OCI-LY1 (cell line): ENCODE results near the gene U2AF1L4.

ENCODE experiments used
- H2AFZ ChIP-seq: fragments of 200-600 bp; sonication (generic), shearing (Covaris generic); 2 replicates; pipeline ENCODE4 v1.6.0; 2014; ENCODE audit warnings: antibody characterized with exemption, mild to moderate bottlenecking, low read length
- H3F3A ChIP-seq: fragments of 200-600 bp; sonication (generic), shearing (Covaris generic); 2 replicates; pipeline ENCODE4 v1.6.0; 2014; ENCODE audit warnings: mild to moderate bottlenecking, antibody characterized with exemption, low read length, moderate library complexity; ENCODE audit not compliant: insufficient read depth
- H3K27ac ChIP-seq: fragments of 200-600 bp; sonication (generic); 2 replicates; pipeline ENCODE4 v1.5.1; 2014; ENCODE audit warnings: low read length, mixed run types, mild to moderate bottlenecking, low read depth; ENCODE audit not compliant: poor library complexity, severe bottlenecking
- H3K27me3 ChIP-seq: fragments of 200-600 bp; sonication (generic); 2 replicates; pipeline ENCODE4 v1.6.0; 2014; ENCODE audit warnings: antibody characterized with exemption, mild to moderate bottlenecking, low read length, moderate library complexity; ENCODE audit not compliant: insufficient read depth
- H3K36me3 ChIP-seq: fragments of 200-600 bp; sonication (generic); 2 replicates; pipeline ENCODE4 v1.6.1; 2014; ENCODE audit warnings: mild to moderate bottlenecking, antibody characterized with exemption, low read length, moderate library complexity, mixed read lengths; ENCODE audit not compliant: insufficient read depth
- H3K4me1 ChIP-seq: fragments of 200-600 bp; sonication (generic); 2 replicates; pipeline ENCODE4 v1.5.1; 2014; ENCODE audit warnings: mild to moderate bottlenecking, low read length, moderate library complexity; ENCODE audit not compliant: insufficient read depth, severe bottlenecking
- H3K4me2 ChIP-seq: fragments of 200-600 bp; sonication (generic), shearing (Covaris generic); 2 replicates; pipeline ENCODE4 v1.6.1; 2014; ENCODE audit warnings: low read length
- H3K4me3 ChIP-seq: fragments of 200-600 bp; sonication (generic); 2 replicates; pipeline ENCODE4 v1.5.1; 2014; ENCODE audit warnings: low read length, low read depth, mild to moderate bottlenecking, mixed read lengths; ENCODE audit not compliant: poor library complexity, severe bottlenecking
- H3K79me2 ChIP-seq: fragments of 200-600 bp; shearing (Covaris generic); 2 replicates; pipeline ENCODE4 v1.6.1; 2016; ENCODE audit warnings: mixed run types, low read length, mixed read lengths; ENCODE audit not compliant: insufficient read depth
- H3K9ac ChIP-seq: fragments of 200-600 bp; sonication (generic), shearing (Covaris generic); 2 replicates; pipeline ENCODE4 v1.6.1; 2014; ENCODE audit warnings: mild to moderate bottlenecking, low read length, mixed read lengths
- H3K9me2 ChIP-seq: fragments of 200-600 bp; sonication (generic), shearing (Covaris generic); 2 replicates; pipeline ENCODE4 v1.6.1; 2014; ENCODE audit warnings: low read depth, mild to moderate bottlenecking, low read length, mixed read lengths
- H3K9me3 ChIP-seq: fragments of 200-600 bp; shearing (Covaris generic); 2 replicates; pipeline ENCODE4 v1.6.1; 2014; ENCODE audit warnings: low read length, mixed read lengths
- H4K20me1 ChIP-seq: fragments of 200-600 bp; sonication (generic), shearing (Covaris generic); 2 replicates; pipeline ENCODE4 v1.6.0; 2016; ENCODE audit warnings: mild to moderate bottlenecking, low read length; ENCODE audit not compliant: insufficient read depth
- CTCF ChIP-seq: fragments of 200-600 bp; sonication (generic), shearing (Covaris generic); IDR thresholded peaks from 2 replicates; pipeline ENCODE4 v1.5.1; 2017; ENCODE audit warnings: mild to moderate bottlenecking, antibody characterized with exemption, low read length, moderate library complexity, mixed read lengths
- EZH2 ChIP-seq: fragments of 200-600 bp; sonication (generic), shearing (Covaris generic); IDR thresholded peaks from 2 replicates; pipeline ENCODE4 v1.8.0; 2017; ENCODE audit warnings: borderline replicate concordance, mixed run types, mild to moderate bottlenecking, antibody characterized with exemption, low read length, moderate library complexity, mixed read lengths

The U2AF1L4 gene

DNA sequence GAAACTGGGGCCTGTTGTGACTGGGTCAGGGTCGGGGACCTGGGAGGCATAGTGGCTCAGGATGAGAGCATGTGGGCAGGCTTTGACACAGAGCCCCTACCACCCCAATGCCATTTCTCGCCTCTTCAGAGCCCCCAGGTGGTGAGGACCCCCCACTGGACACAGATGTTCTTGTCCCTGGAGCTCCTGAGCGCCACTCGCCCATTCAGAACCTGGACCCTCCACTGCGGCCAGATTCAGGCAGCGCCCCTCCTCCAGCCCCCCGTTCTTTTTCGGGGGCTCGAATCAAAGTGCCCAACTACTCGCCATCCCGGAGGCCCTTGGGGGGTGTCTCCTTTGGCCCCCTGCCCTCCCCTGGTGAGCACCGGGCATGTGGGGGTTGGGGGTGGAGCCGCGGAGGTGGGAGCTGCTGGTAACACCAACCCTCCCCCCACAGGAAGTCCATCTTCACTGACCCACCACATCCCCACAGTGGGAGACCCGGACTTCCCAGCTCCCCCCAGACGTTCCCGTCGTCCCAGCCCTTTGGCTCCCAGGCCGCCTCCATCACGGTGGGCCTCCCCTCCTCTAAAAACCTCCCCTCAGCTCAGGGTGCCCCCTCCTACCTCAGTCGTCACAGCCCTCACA is 13.3 kb downstream of the U2AF1L4 start:
- H3K9me3 ChIP-seq = no peaks in the 10 kb centered on the region
- peaks cover 92% of the 10 kb centered on the region for H3K36me3 ChIP-seq
- H3K4me2 ChIP-seq = no peak overlapping the region
- no peak overlapping the region for H3K27ac ChIP-seq
- no peak overlapping the region for H3K4me3 ChIP-seq
- H3K27me3 ChIP-seq = no peaks in the 10 kb centered on the region
- no peak overlapping the region for H2AFZ ChIP-seq
- no peaks in the 10 kb centered on the region for H3K79me2 ChIP-seq
- no peaks in the 10 kb centered on the region for H3K4me1 ChIP-seq
- TF ChIP-seq EZH2 = no peak
- TF ChIP-seq CTCF = no peak
- H3K9ac ChIP-seq = no peak overlapping the region
- no peaks in the 10 kb centered on the region for H4K20me1 ChIP-seq
- H3F3A ChIP-seq = no peaks in the 10 kb centered on the region
- H3K9me2 ChIP-seq = no peaks in the 10 kb centered on the region

DNA sequence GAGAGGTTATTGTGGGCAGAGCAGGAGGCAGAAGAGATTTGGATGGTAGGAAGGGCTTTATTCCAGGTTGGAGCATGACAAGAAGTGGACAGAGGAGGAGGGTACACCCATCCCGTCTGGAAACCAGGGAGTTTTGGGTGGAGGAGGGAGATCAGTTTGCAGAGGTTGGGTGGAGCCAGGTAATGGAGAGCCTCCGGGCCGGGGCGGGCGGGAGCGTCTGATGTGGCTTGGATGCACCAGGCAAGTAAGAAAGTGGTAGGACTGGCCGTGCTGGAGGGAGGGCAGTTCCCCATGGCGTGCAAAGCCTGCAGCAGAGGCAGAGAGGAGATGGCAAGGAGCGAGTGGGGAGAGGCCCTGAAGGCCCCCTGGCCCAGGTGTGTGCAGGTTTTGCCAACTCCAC is 13.9 kb downstream of the U2AF1L4 start:
- H3K4me2 ChIP-seq = no peak overlapping the region
- no peaks in the 10 kb centered on the region for H3K27me3 ChIP-seq
- peaks cover 89% of the 10 kb centered on the region for H3K36me3 ChIP-seq
- no peaks in the 10 kb centered on the region for H3K9me3 ChIP-seq
- H3K9ac ChIP-seq = no peak overlapping the region
- no peaks in the 10 kb centered on the region for H3K9me2 ChIP-seq
- no peaks in the 10 kb centered on the region for H3K4me1 ChIP-seq
- no peak overlapping the region for H2AFZ ChIP-seq
- no peak for TF ChIP-seq CTCF
- TF ChIP-seq EZH2 = no peak
- H4K20me1 ChIP-seq = no peaks in the 10 kb centered on the region
- H3K27ac ChIP-seq = no peak overlapping the region
- H3F3A ChIP-seq = no peaks in the 10 kb centered on the region
- no peaks in the 10 kb centered on the region for H3K79me2 ChIP-seq
- H3K4me3 ChIP-seq = no peak overlapping the region

DNA sequence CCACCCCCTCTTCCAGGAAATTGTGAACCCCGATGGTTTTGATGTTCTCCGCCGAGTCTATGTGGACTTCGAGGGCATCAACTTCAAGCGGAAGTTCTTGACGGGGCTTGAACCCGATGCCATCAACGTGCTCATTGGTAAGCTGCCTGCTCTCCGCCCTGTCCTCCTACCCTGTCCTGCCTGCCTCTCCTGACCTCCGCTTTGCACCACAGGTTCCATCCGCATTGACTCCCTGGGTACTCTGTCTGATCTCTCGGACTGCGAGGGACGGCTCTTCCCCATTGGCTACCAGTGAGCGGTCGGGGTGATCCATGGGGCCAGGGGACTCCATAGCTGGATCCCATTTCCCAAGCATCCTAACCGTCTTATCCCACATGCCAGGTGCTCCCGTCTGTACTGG is 14.9 kb downstream of the U2AF1L4 start:
- Histone ChIP-seq H3K27ac (no peak overlapping the region), H3K4me1 (no peaks in the 10 kb centered on the region), H3F3A (no peaks in the 10 kb centered on the region), H3K9ac (no peak overlapping the region), H2AFZ (no peak overlapping the region), H3K4me2 (no peak overlapping the region), H3K27me3 (no peaks in the 10 kb centered on the region), H3K9me3 (no peaks in the 10 kb centered on the region), H3K79me2 (no peaks in the 10 kb centered on the region), H3K4me3 (no peak overlapping the region), H3K36me3 (peaks cover 93% of the 10 kb centered on the region), H3K9me2 (no peaks in the 10 kb centered on the region), H4K20me1 (no peaks in the 10 kb centered on the region)
- TF ChIP-seq CTCF = no peak
- TF ChIP-seq EZH2 = no peak
